Measurements from ENCODE around the gene MACROD2. TPM values are rescaled to one million over a fixed set of nuclear protein-coding genes. Genes with fewer than 3 reads are reported as not detected.

The MACROD2 gene
- total RNA-seq, 2 donors from 2014 or later = not detected

DNA sequence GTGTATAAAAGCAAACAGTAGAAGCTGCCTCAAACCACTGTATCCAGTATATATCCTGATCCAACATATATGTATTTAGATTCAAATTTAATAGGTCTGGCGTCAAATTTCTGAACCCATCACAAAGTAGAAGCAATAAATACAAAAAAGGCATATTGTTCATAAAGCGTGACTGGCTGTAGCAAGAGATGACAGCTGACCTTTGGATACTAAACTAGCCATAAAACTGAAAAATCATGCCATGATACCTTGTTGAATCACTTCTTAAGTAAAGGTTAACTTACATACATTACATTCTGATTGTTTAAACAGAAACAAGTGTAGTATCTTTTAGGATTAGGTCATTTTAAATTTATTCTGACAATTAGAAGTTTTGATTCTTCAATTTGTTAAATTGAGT lies 714.1 kb downstream of the MACROD2 start:
- no peak for ATAC-seq (replicated peaks)
- no peak overlapping the region for H3K4me3 Mint-ChIP-seq
- no peaks in the 10 kb centered on the region for H3K36me3 Mint-ChIP-seq (ENCODE audit: low read depth)
- H3K27me3 Mint-ChIP-seq = no peaks in the 10 kb centered on the region
- peaks cover 37% of the 10 kb centered on the region for H3K9me3 Mint-ChIP-seq
- no peaks in the 10 kb centered on the region for H3K4me1 Mint-ChIP-seq
- H3K27ac Mint-ChIP-seq = no peak overlapping the region

DNA sequence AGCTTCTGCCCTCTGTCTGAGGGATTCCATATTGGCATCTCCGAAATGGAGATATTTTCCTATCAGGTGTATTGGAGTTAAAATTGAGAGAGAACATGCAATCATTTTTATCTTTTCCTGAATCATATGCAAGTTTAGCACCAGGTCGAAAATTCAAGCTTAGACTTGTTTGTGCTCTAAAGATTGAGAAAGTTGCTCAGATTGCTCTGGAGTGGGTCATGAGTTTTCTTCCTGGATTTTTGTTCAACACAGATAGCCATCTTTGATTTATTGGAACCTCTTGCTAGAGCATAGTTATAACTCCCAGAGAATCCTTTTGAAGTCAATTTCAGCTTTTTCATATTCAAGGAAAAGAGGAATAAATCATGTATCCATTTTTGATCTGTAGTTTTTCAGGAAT lies 715.6 kb downstream of the MACROD2 start:
- no peak overlapping the region for H3K4me3 Mint-ChIP-seq
- H3K27me3 Mint-ChIP-seq = no peaks in the 10 kb centered on the region
- H3K36me3 Mint-ChIP-seq (ENCODE audit: low read depth) = no peaks in the 10 kb centered on the region
- no peaks in the 10 kb centered on the region for H3K4me1 Mint-ChIP-seq
- peaks cover 36% of the 10 kb centered on the region for H3K9me3 Mint-ChIP-seq
- ATAC-seq (replicated peaks) = no peak
- H3K27ac Mint-ChIP-seq = no peak overlapping the region

DNA sequence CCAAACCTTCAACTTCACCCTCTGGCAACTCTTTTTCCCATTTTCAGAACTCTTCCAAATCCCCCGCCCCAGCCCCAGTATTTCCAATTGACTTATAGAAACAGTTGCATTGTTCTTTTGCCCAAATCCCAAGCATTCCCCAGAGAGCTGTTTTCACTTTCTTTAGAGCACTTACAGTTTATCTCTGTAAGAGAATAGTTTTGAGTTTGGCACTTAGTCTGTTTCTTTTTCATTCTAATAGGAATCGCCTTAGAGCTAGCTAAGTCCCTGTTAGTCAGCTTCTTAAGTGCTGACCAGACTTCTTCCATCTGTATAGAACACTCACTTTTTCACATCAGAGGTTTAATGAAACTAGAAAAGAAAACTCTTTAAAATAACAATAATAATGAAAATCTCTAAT lies 716.3 kb downstream of the MACROD2 start:
- no peak overlapping the region for H3K4me3 Mint-ChIP-seq
- H3K27ac Mint-ChIP-seq = no peak overlapping the region
- peaks cover 36% of the 10 kb centered on the region for H3K9me3 Mint-ChIP-seq
- H3K27me3 Mint-ChIP-seq = no peaks in the 10 kb centered on the region
- H3K4me1 Mint-ChIP-seq = no peaks in the 10 kb centered on the region
- ATAC-seq (replicated peaks) = no peak
- no peaks in the 10 kb centered on the region for H3K36me3 Mint-ChIP-seq (ENCODE audit: low read depth)

DNA sequence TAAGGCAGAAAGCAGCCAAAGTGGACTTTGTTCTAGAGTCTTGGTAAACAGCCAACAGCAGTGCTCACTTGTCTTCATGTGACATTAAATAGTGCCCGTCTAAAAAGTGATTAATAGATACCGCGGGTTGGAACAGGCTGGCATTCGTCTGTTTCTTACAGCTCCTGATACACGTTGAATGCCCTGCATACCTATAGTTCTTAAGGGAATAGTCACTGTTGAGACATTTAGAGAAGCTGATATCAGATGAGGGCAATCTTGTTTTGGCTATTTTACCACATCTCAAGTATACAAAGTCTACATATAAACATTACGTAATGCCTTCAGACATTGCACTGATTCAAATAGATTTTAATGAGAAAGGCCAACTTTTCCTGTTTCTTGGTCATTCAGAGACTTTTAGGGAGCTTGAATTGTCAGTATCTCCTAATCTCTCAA lies 717.0 kb downstream of the MACROD2 start:
- no peak for ATAC-seq (replicated peaks)
- no peaks in the 10 kb centered on the region for H3K36me3 Mint-ChIP-seq (ENCODE audit: low read depth)
- no peak overlapping the region for H3K27ac Mint-ChIP-seq
- H3K27me3 Mint-ChIP-seq = no peaks in the 10 kb centered on the region
- no peaks in the 10 kb centered on the region for H3K4me1 Mint-ChIP-seq
- peaks cover 30% of the 10 kb centered on the region for H3K9me3 Mint-ChIP-seq
- H3K4me3 Mint-ChIP-seq = no peak overlapping the region

DNA sequence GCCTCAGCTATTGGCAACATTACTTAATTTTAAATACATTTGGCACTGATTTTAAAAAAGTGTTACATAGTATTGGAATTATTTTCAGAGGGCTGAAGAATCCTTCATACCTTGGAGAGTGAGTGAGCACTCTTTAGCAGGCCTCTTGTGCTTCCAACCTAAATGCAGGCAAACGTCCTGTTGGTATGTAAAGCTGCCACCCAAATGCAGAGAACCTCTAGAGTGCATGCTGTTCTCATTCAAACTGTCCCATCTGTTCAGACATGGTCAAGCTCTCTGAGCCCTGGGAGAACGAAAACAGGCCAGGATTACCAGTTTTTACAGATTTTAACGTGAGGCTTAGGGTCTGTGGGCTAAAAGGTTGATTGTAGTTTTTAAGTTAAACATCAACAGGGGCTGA lies 720.1 kb downstream of the MACROD2 start:
- H3K27me3 Mint-ChIP-seq = no peaks in the 10 kb centered on the region
- H3K4me3 Mint-ChIP-seq = no peak overlapping the region
- peaks cover 29% of the 10 kb centered on the region for H3K9me3 Mint-ChIP-seq
- no peaks in the 10 kb centered on the region for H3K4me1 Mint-ChIP-seq
- H3K27ac Mint-ChIP-seq = no peak overlapping the region
- no peak for ATAC-seq (replicated peaks)
- H3K36me3 Mint-ChIP-seq (ENCODE audit: low read depth) = no peaks in the 10 kb centered on the region

DNA sequence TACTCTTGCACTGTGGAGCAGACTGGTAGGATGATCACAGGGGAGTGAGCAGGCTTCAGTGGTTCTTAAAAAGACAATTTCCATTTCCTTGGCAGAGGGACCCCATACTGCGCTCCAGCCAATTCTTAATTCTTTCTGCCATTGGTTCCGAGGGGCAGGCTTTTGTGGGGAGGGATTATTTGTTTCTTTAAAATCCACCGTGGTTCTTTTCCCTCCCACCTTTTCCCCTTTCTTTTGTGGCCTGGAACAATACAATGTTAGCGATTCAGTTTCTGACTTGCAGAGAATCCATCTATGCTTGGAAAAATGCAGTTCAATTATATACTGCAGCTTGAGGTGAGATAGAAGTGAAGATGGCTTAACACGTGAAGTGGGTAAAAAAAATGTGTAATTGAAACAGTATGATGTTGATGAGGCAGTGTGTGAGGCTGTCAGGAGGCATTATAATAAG lies 721.1 kb downstream of the MACROD2 start:
- peaks cover 24% of the 10 kb centered on the region for H3K9me3 Mint-ChIP-seq

DNA sequence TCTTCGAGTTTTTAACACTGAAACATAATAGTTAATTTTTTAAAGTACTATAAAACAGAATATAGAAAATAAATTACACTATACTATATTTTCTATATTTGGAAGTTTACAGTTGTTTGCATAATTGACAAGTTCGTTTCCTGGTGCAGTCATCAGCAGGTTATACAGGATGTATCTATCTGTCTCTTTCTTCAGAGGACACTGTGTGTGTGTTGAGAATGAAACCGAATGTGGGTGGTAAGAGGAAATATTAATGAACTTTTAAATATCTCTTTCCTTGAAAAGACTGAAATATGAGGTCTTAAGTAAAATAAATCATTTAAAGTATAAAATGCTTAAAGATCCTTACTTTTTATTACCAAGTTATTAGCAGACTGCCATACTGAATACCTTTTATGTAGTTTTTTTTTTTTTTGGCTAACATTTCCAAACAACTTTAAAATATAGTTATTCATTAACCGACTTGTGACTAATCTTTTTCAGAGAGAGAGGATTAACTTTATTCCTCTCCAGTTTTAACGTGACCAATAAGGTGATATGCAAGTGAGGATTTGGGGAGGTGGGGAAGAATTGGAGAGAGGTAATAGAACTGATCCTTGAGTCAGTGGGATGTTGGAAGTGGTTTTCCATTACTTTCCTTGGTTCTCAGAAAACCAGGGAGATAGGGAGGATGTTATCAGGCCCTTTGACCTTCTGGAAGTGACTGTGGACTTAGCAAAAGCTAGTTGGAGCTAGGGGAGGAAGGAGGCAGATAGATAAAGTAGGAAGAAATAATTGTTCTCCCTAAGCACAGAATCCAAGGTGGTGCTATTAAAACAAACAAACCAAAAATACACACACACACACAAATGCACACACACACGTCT lies 722.1 kb downstream of the MACROD2 start:
- H3K9me3 Mint-ChIP-seq = peaks cover 19% of the 10 kb centered on the region
- no peaks in the 10 kb centered on the region for H3K27me3 Mint-ChIP-seq
- no peaks in the 10 kb centered on the region for H3K4me1 Mint-ChIP-seq
- no peaks in the 10 kb centered on the region for H3K36me3 Mint-ChIP-seq (ENCODE audit: low read depth)
- no peak overlapping the region for H3K27ac Mint-ChIP-seq
- H3K4me3 Mint-ChIP-seq = no peak overlapping the region
- no peak for ATAC-seq (replicated peaks)

More for the DNA sequence above, 721.1 kb downstream of the MACROD2 start:
- no peak overlapping the region for H3K27ac Mint-ChIP-seq
- H3K27me3 Mint-ChIP-seq = no peaks in the 10 kb centered on the region
- H3K4me1 Mint-ChIP-seq = no peaks in the 10 kb centered on the region
- no peak for ATAC-seq (replicated peaks)
- H3K4me3 Mint-ChIP-seq = no peak overlapping the region
- H3K36me3 Mint-ChIP-seq (ENCODE audit: low read depth) = no peaks in the 10 kb centered on the region

DNA sequence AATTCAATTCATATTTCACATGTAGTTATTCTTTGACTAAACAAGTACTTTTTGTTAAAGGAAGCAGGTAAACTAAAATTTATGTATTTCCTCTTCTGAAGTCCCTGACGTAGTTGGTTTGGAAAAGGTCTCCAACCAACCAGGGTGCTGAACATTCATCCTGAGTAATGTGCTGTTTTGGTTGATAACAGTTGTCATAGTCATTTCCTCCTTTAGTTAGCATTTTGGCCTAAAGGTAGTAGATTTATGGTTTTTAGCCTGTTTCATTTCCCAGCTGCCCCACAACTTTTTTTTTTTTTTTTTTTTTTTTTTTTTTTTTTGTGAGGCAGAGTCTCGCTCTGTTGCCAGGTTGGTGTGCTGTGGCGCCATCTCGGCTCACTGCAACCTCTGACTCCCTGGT lies 724.9 kb downstream of the MACROD2 start:
- Mint-ChIP-seq H3K36me3 (ENCODE audit: low read depth) (no peaks in the 10 kb centered on the region), H3K4me3 (no peak overlapping the region), H3K27me3 (no peaks in the 10 kb centered on the region), H3K9me3 (peaks cover 8% of the 10 kb centered on the region), H3K4me1 (no peaks in the 10 kb centered on the region), H3K27ac (no peak overlapping the region)
- no peak for ATAC-seq (replicated peaks)

DNA sequence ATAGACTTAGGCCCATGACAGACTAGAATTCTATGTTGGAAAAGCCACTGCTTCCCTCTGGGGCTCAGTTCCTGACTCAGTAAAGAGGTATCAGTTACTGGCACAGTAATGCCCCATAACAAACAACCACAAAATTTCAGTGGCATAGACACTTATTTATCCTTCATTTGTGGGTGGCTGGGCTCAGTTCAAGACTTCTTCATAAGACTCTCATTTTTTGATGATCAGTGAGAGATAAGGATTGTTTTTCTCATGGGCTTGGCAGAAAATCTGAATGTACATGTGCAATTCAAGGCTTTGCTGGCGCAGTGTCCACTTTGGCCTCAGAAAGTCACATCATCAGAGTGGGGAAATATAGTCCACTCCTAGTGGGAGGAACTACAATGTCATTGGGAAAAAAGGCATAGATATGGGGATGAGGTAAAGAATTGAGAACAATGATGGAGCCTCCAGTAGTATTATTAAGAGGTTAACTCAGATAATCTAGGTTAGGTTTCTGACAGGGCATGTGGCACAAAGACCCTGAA lies 726.7 kb downstream of the MACROD2 start:
- Mint-ChIP-seq H3K27me3 (no peaks in the 10 kb centered on the region), H3K4me1 (no peaks in the 10 kb centered on the region), H3K36me3 (ENCODE audit: low read depth) (no peaks in the 10 kb centered on the region), H3K4me3 (no peak overlapping the region), H3K27ac (no peak overlapping the region), H3K9me3 (peaks cover 14% of the 10 kb centered on the region)
- no peak for ATAC-seq (replicated peaks)

DNA sequence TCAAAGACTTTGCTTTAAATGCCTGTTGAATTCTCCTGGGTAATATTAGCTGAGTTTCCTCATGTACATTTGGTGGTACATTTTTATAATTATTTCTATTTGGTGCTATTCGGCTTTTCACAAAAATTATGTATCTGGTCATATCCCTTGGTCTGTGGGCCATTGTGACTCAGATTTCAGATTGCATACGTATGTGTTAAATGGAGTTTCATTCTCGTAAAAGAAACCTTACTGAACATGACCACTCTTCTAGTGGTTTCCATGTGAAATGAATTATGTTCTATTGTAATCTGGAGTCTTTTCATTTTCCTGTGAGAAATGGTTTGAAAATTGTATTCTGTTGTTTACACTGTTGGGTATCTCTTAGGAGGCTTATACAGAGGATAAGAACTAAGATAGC lies 728.3 kb downstream of the MACROD2 start:
- no peak overlapping the region for H3K4me3 Mint-ChIP-seq
- no peak for ATAC-seq (replicated peaks)
- H3K36me3 Mint-ChIP-seq (ENCODE audit: low read depth) = no peaks in the 10 kb centered on the region
- H3K9me3 Mint-ChIP-seq = peaks cover 14% of the 10 kb centered on the region
- H3K27me3 Mint-ChIP-seq = no peaks in the 10 kb centered on the region
- no peaks in the 10 kb centered on the region for H3K4me1 Mint-ChIP-seq
- no peak overlapping the region for H3K27ac Mint-ChIP-seq

DNA sequence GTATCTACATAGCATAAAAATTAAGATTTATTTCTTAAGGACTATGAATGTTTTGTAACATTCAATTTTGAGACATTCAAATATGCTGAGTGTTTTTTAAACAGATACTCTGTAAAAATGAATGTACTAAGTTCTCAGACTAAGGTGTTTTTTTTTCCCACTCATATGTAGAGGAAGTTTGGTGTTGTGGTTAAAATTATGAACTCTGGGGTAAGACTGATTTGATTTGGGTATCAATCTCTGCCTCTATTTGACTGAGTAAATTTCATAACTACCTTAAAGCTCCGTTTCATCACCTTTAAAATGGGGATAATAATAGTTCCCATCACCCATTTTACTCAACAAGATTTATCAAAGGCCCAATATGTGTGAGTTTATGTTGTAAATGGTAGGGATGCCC lies 728.7 kb downstream of the MACROD2 start:
- no peak overlapping the region for H3K27ac Mint-ChIP-seq
- H3K27me3 Mint-ChIP-seq = no peaks in the 10 kb centered on the region
- ATAC-seq (replicated peaks) = no peak
- H3K36me3 Mint-ChIP-seq (ENCODE audit: low read depth) = no peaks in the 10 kb centered on the region
- H3K4me1 Mint-ChIP-seq = no peaks in the 10 kb centered on the region
- no peak overlapping the region for H3K4me3 Mint-ChIP-seq
- H3K9me3 Mint-ChIP-seq = peaks cover 14% of the 10 kb centered on the region

DNA sequence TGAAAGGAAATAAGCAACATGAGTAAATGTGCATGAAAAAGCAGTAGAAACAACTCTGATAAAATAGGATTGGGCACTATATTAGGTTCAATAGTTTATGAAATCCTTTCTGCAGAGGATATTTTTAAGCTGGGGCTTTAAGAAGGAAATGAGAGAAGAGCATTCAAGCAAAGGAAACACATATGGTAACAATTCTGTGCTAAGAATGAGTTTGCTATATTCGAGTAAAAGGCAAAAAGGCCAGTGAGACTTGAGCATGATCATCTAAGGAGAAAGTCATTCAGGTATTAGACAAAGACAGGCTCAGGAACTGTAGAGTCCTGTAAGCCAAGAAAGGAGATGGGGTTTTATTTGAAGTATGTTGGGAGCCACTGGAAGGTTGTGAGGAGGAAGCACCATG lies 729.2 kb downstream of the MACROD2 start:
- H3K27me3 Mint-ChIP-seq = no peaks in the 10 kb centered on the region
- no peak overlapping the region for H3K27ac Mint-ChIP-seq
- no peaks in the 10 kb centered on the region for H3K36me3 Mint-ChIP-seq (ENCODE audit: low read depth)
- peaks cover 14% of the 10 kb centered on the region for H3K9me3 Mint-ChIP-seq
- no peak for ATAC-seq (replicated peaks)
- H3K4me1 Mint-ChIP-seq = no peaks in the 10 kb centered on the region
- H3K4me3 Mint-ChIP-seq = no peak overlapping the region

DNA sequence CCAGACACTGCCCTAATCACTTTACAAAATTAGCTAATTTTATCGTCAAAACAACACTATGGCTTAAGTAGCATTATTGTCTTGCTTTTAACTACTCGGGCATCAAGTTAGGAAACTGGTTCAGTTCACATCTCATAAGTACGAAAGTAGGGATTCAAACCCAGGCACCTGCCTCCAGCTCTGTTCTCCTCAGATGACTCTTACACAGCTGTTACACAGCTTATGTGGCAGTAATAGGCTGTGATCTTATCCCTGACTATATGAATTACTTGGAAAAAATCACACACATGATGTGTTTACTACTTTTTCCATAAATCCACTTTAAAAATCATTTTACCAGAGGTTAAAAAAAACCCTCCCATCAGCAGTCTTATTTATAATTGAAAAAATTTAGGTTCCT lies 731.3 kb downstream of the MACROD2 start:
- peaks cover 27% of the 10 kb centered on the region for H3K9me3 Mint-ChIP-seq
- H3K4me3 Mint-ChIP-seq = no peak overlapping the region

DNA sequence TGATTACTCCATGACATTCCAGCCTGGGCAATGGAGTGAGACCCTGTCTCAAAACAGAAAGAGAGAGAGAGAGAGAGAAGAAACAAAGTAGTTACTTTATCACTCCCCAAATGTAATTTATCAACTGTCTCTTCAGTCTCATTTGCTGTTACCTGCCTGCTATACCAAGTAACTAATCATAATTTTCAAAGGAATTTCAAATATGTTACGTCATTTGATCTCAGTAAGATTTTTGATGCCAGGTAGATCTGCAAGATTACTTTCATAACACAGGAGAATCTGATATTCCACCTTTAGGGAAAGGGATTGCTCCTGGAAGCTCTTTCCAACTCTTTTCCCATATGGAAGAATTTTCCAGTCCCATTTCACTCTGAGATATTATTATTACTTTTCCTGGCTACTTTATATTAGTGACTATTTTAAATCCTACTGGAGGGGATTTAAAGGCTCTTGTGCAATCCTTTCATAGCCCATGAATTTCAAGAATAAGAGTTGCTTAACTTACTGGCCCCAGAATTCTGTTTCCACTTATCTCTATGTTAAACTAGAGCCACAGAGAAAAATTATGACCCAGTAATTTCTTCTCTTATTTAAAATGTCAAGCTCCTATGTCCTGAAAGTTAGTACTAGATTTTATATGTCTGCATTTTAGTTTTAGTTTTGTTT lies 732.3 kb downstream of the MACROD2 start:
- no peak for ATAC-seq (replicated peaks)
- Mint-ChIP-seq H3K27ac (no peak overlapping the region), H3K27me3 (no peaks in the 10 kb centered on the region), H3K4me1 (no peaks in the 10 kb centered on the region), H3K4me3 (no peak overlapping the region), H3K36me3 (ENCODE audit: low read depth) (no peaks in the 10 kb centered on the region), H3K9me3 (peaks cover 27% of the 10 kb centered on the region)

More for the DNA sequence above, 731.3 kb downstream of the MACROD2 start:
- ATAC-seq (replicated peaks) = no peak
- no peaks in the 10 kb centered on the region for H3K36me3 Mint-ChIP-seq (ENCODE audit: low read depth)
- H3K4me1 Mint-ChIP-seq = no peaks in the 10 kb centered on the region
- no peak overlapping the region for H3K27ac Mint-ChIP-seq
- no peaks in the 10 kb centered on the region for H3K27me3 Mint-ChIP-seq

DNA sequence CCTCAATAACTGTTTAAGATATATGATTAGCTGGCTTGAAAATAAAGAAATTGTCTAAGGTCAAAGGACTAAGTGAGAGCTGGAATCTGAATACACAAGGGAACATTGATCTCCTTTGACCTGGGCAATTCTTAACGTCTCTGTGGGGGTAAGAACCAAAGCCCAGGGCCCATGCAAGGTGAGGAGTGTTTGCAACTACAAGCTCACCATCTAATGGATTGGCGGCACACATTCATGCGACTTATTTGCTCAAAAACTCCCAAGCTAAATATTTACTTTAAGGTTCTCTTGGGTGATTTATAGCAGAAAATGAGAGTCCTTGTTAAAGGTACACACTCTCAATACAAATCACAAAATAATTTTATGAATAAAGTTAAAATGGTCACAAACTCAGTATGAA lies 734.1 kb downstream of the MACROD2 start:
- H3K27me3 Mint-ChIP-seq = no peaks in the 10 kb centered on the region
- ATAC-seq (replicated peaks) = no peak
- peaks cover 27% of the 10 kb centered on the region for H3K9me3 Mint-ChIP-seq
- H3K27ac Mint-ChIP-seq = no peak overlapping the region
- no peaks in the 10 kb centered on the region for H3K4me1 Mint-ChIP-seq
- no peak overlapping the region for H3K4me3 Mint-ChIP-seq
- H3K36me3 Mint-ChIP-seq (ENCODE audit: low read depth) = no peaks in the 10 kb centered on the region
